Measurements from ENCODE around the gene SASH1. TPM values are rescaled to one million over a fixed set of nuclear protein-coding genes. Genes with fewer than 3 reads are reported as not detected.

SASH1 gene
- total RNA-seq, 1 experiment from 2014 or later: 42.0 TPM

GRCh38 chr6:148345578-148345977 is 2.9 kb downstream of the SASH1 start:
- Histone ChIP-seq H3K9me3 (no peaks in the 10 kb centered on the region), H3K27me3 (replicated peaks; ENCODE audit: control insufficient read depth, insufficient read depth, low read length) (no peaks in the 10 kb centered on the region), H3K36me3 (ENCODE audit: control insufficient read depth, insufficient read depth, low read length) (no peaks in the 10 kb centered on the region), H3K4me1 (peaks cover 25% of the 10 kb centered on the region), H3K4me3 (ENCODE audit: low read depth, low read length) (no peak overlapping the region)
- CTCF ChIA-PET: interaction anchor here (1.0 kb wide), 1 partner anchor 118 kb away, joined by 6 read pairs; no protein-coding TSS in a partner anchor
- H3K4me3 Mint-ChIP-seq (ENCODE audit: unreplicated experiment): peak overlapping the region; percentile 84
- peaks cover 26% of the 10 kb centered on the region for H3K36me3 Mint-ChIP-seq (ENCODE audit: insufficient read depth, unreplicated experiment)
- intact Hi-C loops (cut with micrococcal nuclease; ENCODE audit: unreplicated experiment): loop anchor here (1.0 kb wide), 1 partner anchor 81 kb away; no protein-coding TSS in a partner anchor
- peak overlapping the region; percentile 80 for H3K27ac Mint-ChIP-seq (ENCODE audit: unreplicated experiment)
- BruUV-seq (replicated peaks): no TSS peak
- peaks cover 32% of the 10 kb centered on the region for H3K4me1 Mint-ChIP-seq (ENCODE audit: low read depth, unreplicated experiment)
- H3K9me3 Mint-ChIP-seq (ENCODE audit: unreplicated experiment): no peaks in the 10 kb centered on the region
- no peak for TF ChIP-seq CTCF (IDR thresholded peaks at IDR 0.05; ENCODE audit: insufficient read depth in 1 of 2, low read depth in 1 of 2, low read length in 1 of 2, severe bottlenecking in 1 of 2, unreplicated experiment in 1 of 2)
- H3K27me3 Mint-ChIP-seq (ENCODE audit: insufficient read depth, unreplicated experiment): no peaks in the 10 kb centered on the region
- POLR2A ChIA-PET: no interaction called here
- no peak for DNase-seq

GRCh38 chr6:148346681-148347440 is 4.2 kb downstream of the SASH1 start:
- intact Hi-C loops (cut with micrococcal nuclease; ENCODE audit: unreplicated experiment): no loop called here
- Mint-ChIP-seq H3K36me3 (ENCODE audit: insufficient read depth, unreplicated experiment) (peaks cover 26% of the 10 kb centered on the region), H3K9me3 (ENCODE audit: unreplicated experiment) (no peaks in the 10 kb centered on the region), H3K4me3 (ENCODE audit: unreplicated experiment) (no peak overlapping the region), H3K27me3 (ENCODE audit: insufficient read depth, unreplicated experiment) (no peaks in the 10 kb centered on the region), H3K4me1 (ENCODE audit: low read depth, unreplicated experiment) (peaks cover 32% of the 10 kb centered on the region), H3K27ac (ENCODE audit: unreplicated experiment) (no peak overlapping the region)
- no peak overlapping the region for H3K4me3 ChIP-seq (ENCODE audit: low read depth, low read length)
- H3K9me3 ChIP-seq: no peaks in the 10 kb centered on the region
- BruUV-seq (replicated peaks): no TSS peak
- H3K27me3 ChIP-seq (replicated peaks; ENCODE audit: control insufficient read depth, insufficient read depth, low read length): no peaks in the 10 kb centered on the region
- TF ChIP-seq CTCF (IDR thresholded peaks at IDR 0.05; ENCODE audit: insufficient read depth in 1 of 2, low read depth in 1 of 2, low read length in 1 of 2, severe bottlenecking in 1 of 2, unreplicated experiment in 1 of 2): no peak
- ChIA-PET CTCF (no interaction called here), POLR2A (no interaction called here)
- H3K36me3 ChIP-seq (ENCODE audit: control insufficient read depth, insufficient read depth, low read length): no peaks in the 10 kb centered on the region
- peaks cover 25% of the 10 kb centered on the region for H3K4me1 ChIP-seq
- DNase-seq: no peak

GRCh38 chr6:148347441-148348054 is 4.9 kb downstream of the SASH1 start:
- Mint-ChIP-seq H3K27ac (ENCODE audit: unreplicated experiment) (no peak overlapping the region), H3K27me3 (ENCODE audit: insufficient read depth, unreplicated experiment) (no peaks in the 10 kb centered on the region), H3K36me3 (ENCODE audit: insufficient read depth, unreplicated experiment) (peaks cover 19% of the 10 kb centered on the region), H3K9me3 (ENCODE audit: unreplicated experiment) (no peaks in the 10 kb centered on the region), H3K4me3 (ENCODE audit: unreplicated experiment) (no peak overlapping the region), H3K4me1 (ENCODE audit: low read depth, unreplicated experiment) (peaks cover 32% of the 10 kb centered on the region)
- no peaks in the 10 kb centered on the region for H3K27me3 ChIP-seq (replicated peaks; ENCODE audit: control insufficient read depth, insufficient read depth, low read length)
- intact Hi-C loops (cut with micrococcal nuclease; ENCODE audit: unreplicated experiment): no loop called here
- H3K9me3 ChIP-seq: no peaks in the 10 kb centered on the region
- no peak for TF ChIP-seq CTCF (IDR thresholded peaks at IDR 0.05; ENCODE audit: insufficient read depth in 1 of 2, low read depth in 1 of 2, low read length in 1 of 2, severe bottlenecking in 1 of 2, unreplicated experiment in 1 of 2)
- no TSS peak for BruUV-seq (replicated peaks)
- POLR2A ChIA-PET: no interaction called here
- peaks cover 25% of the 10 kb centered on the region for H3K4me1 ChIP-seq
- CTCF ChIA-PET: no interaction called here
- no peak for DNase-seq
- H3K36me3 ChIP-seq (ENCODE audit: control insufficient read depth, insufficient read depth, low read length): no peaks in the 10 kb centered on the region
- H3K4me3 ChIP-seq (ENCODE audit: low read depth, low read length): no peak overlapping the region
